Thymus (tissue), 11 donors: Measurements from ENCODE around the gene PLCG2. TPM values are rescaled to one million over a fixed set of nuclear protein-coding genes. Genes with fewer than 3 reads are reported as not detected.

Experiments used
- DNase-seq, 9 donors: peaks; one replicate each; pipeline ENCODE4 v3.0.0-alpha.2; 2013; ENCODE audit warnings: low spot score in 9 of 9, low read depth in 6 of 9, missing footprints in 1 of 9
- H3K27ac ChIP-seq, 2 donors: one replicate each; pipeline ENCODE4 v1.5.1; 2013; ENCODE audit warnings: control low read depth in 1 of 2, low read depth in 1 of 2, low read length in 1 of 2, mild to moderate bottlenecking in 1 of 2, moderate library complexity in 1 of 2
- H3K27me3 ChIP-seq, 2 donors: one replicate each; pipeline ENCODE4 v1.5.1; 2013; ENCODE audit warnings: low read length in 1 of 2; ENCODE audit not compliant: control insufficient read depth in 2 of 2, insufficient read depth in 1 of 2
- H3K36me3 ChIP-seq, 2 donors: one replicate each; pipeline ENCODE4 v1.5.1; 2013; ENCODE audit warnings: low read length in 1 of 2, mild to moderate bottlenecking in 1 of 2, moderate library complexity in 1 of 2; ENCODE audit not compliant: control insufficient read depth in 2 of 2, insufficient read depth in 2 of 2
- H3K4me1 ChIP-seq, 2 donors: one replicate each; pipeline ENCODE4 v1.5.1; 2013; ENCODE audit warnings: low read length in 2 of 2; ENCODE audit not compliant: control insufficient read depth in 2 of 2, insufficient read depth in 2 of 2
- H3K4me3 ChIP-seq, 2 donors: one replicate each; pipeline ENCODE4 v1.5.1; 2013; ENCODE audit warnings: low read length in 2 of 2, control low read depth in 1 of 2, mild to moderate bottlenecking in 1 of 2
- H3K9me3 ChIP-seq, 2 donors: one replicate each; pipeline ENCODE4 v1.5.1; 2013; ENCODE audit warnings: low read length in 1 of 2, mild to moderate bottlenecking in 1 of 2; ENCODE audit not compliant: control insufficient read depth in 2 of 2, insufficient read depth in 1 of 2
- WGBS: extraction: QIAGEN DNeasy Blood & Tissue Kit; methylation state at CpG from one replicate; pipeline ENCODE4 v1.1.7; 2013; 5-methylcytosine and 5-hydroxymethylcytosine counted together
- polyA plus RNA-seq: library from polyadenylated mRNA; stranded (reverse); fragments of 200-250 nt; gene quantifications from one replicate; pipeline ENCODE4 v1.2.3, GENCODE V29; 2013
- total RNA-seq: library from RNA; stranded (reverse); fragments of 120-200 nt; gene quantifications from one replicate; pipeline ENCODE4 v1.2.4, GENCODE V29; 2013
- donor health status: healthy.

The PLCG2 gene
- total and polyA plus RNA-seq, 2 donors: 10.1 to 14.2 TPM

- H3K36me3 ChIP-seq: no peaks in the 10 kb centered on the region
- DNase-seq: no peak
- WGBS: 92% methylated on average over 8 of the region's 8 CpGs
- no peak overlapping the region for H3K4me3 ChIP-seq
- H3K27me3 ChIP-seq: no peaks in the 10 kb centered on the region
- H3K9me3 ChIP-seq: no peaks in the 10 kb centered on the region
- no peak overlapping the region for H3K27ac ChIP-seq
- no peaks in the 10 kb centered on the region for H3K4me1 ChIP-seq
Measured at GRCh38 chr16:81987121-81987520, 208.0 kb downstream of the PLCG2 start.

- Histone ChIP-seq H3K4me3 (no peak overlapping the region), H3K4me1 (no peaks in the 10 kb centered on the region), H3K36me3 (no peaks in the 10 kb centered on the region), H3K27me3 (no peaks in the 10 kb centered on the region), H3K27ac (no peak overlapping the region), H3K9me3 (no peaks in the 10 kb centered on the region)
- WGBS: 93% methylated on average over 5 of the region's 5 CpGs
- no peak for DNase-seq
Measured at GRCh38 chr16:81987706-81988105, 208.6 kb downstream of the PLCG2 start.

- H3K4me3 ChIP-seq: no peak overlapping the region
- H3K27me3 ChIP-seq: no peaks in the 10 kb centered on the region
- DNase-seq: no peak
- no peaks in the 10 kb centered on the region for H3K4me1 ChIP-seq
- no peaks in the 10 kb centered on the region for H3K36me3 ChIP-seq
- H3K9me3 ChIP-seq: no peaks in the 10 kb centered on the region
- WGBS: 91% methylated on average over 3 of the region's 3 CpGs
- H3K27ac ChIP-seq: no peak overlapping the region
Measured at GRCh38 chr16:81992859-81993258, 213.8 kb downstream of the PLCG2 start.

GRCh38 chr16:81994485-81994884 lies 215.4 kb downstream of the PLCG2 start:
- WGBS: 95% methylated on average over 5 of the region's 5 CpGs
- H3K9me3 ChIP-seq: no peaks in the 10 kb centered on the region
- no peak overlapping the region for H3K27ac ChIP-seq
- peaks cover 5 to 6% of the 10 kb centered on the region in 2 donors for H3K36me3 ChIP-seq
- no peak overlapping the region for H3K4me3 ChIP-seq
- DNase-seq: no peak
- no peaks in the 10 kb centered on the region for H3K4me1 ChIP-seq
- H3K27me3 ChIP-seq: no peaks in the 10 kb centered on the region

GRCh38 chr16:81995651-81996050 lies 216.6 kb downstream of the PLCG2 start:
- H3K9me3 ChIP-seq: no peaks in the 10 kb centered on the region
- H3K36me3 ChIP-seq: peaks cover 6 to 12% of the 10 kb centered on the region in 2 donors
- DNase-seq: no peak
- no peak overlapping the region for H3K4me3 ChIP-seq
- 96% methylated on average over 3 of the region's 3 CpGs for WGBS
- H3K27me3 ChIP-seq: no peaks in the 10 kb centered on the region
- no peak overlapping the region for H3K27ac ChIP-seq
- no peaks in the 10 kb centered on the region for H3K4me1 ChIP-seq

GRCh38 chr16:81996664-81997509 lies 217.8 kb downstream of the PLCG2 start:
- DNase-seq: no peak
- Histone ChIP-seq H3K9me3 (no peaks in the 10 kb centered on the region), H3K27ac (no peak overlapping the region), H3K36me3 (peaks cover 6 to 13% of the 10 kb centered on the region in 2 donors), H3K27me3 (no peaks in the 10 kb centered on the region), H3K4me1 (no peaks in the 10 kb centered on the region), H3K4me3 (no peak overlapping the region)
- 87% methylated on average over 11 of the region's 11 CpGs for WGBS

- Histone ChIP-seq H3K27ac (no peak overlapping the region), H3K4me1 (no peaks in the 10 kb centered on the region), H3K36me3 (peaks cover 6 to 15% of the 10 kb centered on the region in 2 donors), H3K27me3 (no peaks in the 10 kb centered on the region), H3K4me3 (no peak overlapping the region), H3K9me3 (no peaks in the 10 kb centered on the region)
- 86% methylated on average over 2 of the region's 2 CpGs for WGBS
- DNase-seq: no peak
Measured at GRCh38 chr16:81997738-81998137, 218.6 kb downstream of the PLCG2 start.

GRCh38 chr16:82002831-82003230 lies 223.7 kb downstream of the PLCG2 start:
- Histone ChIP-seq H3K36me3 (peaks cover 9 to 15% of the 10 kb centered on the region in 2 donors), H3K9me3 (no peaks in the 10 kb centered on the region), H3K27me3 (no peaks in the 10 kb centered on the region), H3K4me1 (no peaks in the 10 kb centered on the region), H3K27ac (no peak overlapping the region), H3K4me3 (no peak overlapping the region)
- no peak for DNase-seq
- 93% methylated on average over 3 of the region's 3 CpGs for WGBS

- WGBS: 96% methylated on average over 5 of the region's 5 CpGs
Measured at GRCh38 chr16:82004601-82005000, 225.5 kb downstream of the PLCG2 start.

More at GRCh38 chr16:82004601-82005000, 225.5 kb downstream of the PLCG2 start:
- Histone ChIP-seq H3K36me3 (peaks cover 2 to 9% of the 10 kb centered on the region in 2 donors), H3K9me3 (peaks cover 3 to 10% of the 10 kb centered on the region in 2 donors), H3K27me3 (no peaks in the 10 kb centered on the region), H3K4me1 (no peaks in the 10 kb centered on the region), H3K27ac (no peak overlapping the region), H3K4me3 (no peak overlapping the region)
- no peak for DNase-seq
